ENCODE data around the gene LTBP2. TPM values are rescaled to one million over a fixed set of nuclear protein-coding genes. Genes with fewer than 3 reads are reported as not detected.

The LTBP2 gene
- total and polyA plus RNA-seq, 2 of the 8 experiments (the other 6 are each of a cell fraction or from before 2014, with no cell fraction given) = 0.48 to 0.89 TPM

DNA sequence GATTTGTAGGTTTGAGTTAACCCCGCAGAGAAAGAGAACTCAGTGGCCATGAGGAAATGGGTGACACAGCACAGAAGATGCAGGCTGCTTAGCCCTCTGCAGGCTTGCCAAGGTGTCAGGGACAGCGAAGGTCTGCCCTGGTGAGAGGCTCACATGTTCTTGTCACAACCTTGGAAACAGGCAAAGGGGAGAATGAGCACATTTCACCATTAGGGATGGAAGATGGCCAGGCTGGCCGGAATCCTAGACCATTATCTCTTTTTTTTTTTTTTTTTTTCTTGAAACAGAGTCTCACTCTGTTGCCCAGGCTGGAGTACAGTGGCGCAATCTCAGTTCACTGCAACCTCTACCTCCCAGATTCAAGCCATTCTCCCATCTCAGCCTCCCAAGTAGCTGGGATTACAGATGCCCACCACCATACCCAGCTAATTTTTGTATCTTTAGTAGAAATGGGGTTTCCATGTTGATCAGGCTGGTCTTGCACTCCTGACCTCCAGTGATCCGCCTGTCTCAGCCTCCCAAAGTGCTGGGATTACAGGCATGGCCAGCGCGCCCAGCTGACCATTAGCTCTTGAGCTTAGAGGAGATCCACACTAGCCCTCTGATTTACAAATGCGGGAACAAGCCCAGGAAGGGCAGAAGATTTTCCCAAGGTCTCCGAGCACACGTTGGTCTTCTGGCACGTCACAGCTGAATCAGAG, 34.6 kb downstream of the LTBP2 start (continued):
- TF ChIP-seq, protein P1, sequence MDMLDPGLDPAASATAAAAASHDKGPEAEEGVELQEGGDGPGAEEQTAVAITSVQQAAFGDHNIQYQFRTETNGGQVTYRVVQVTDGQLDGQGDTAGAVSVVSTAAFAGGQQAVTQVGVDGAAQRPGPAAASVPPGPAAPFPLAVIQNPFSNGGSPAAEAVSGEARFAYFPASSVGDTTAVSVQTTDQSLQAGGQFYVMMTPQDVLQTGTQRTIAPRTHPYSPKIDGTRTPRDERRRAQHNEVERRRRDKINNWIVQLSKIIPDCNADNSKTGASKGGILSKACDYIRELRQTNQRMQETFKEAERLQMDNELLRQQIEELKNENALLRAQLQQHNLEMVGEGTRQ (IDR thresholded peaks at IDR 0.05; ENCODE audit: low read length) = no peak
- TF ChIP-seq BRCA1 (IDR thresholded peaks at IDR 0.05; ENCODE audit: low read depth, low read length) (no peak), EP300 (IDR thresholded peaks at IDR 0.05; ENCODE audit: borderline replicate concordance in 1 of 2, low read depth in 2 of 2, low read length in 2 of 2) (no peak), CHD1 (IDR thresholded peaks at IDR 0.05; ENCODE audit: low read depth, low read length) (no peak), CBX8 (IDR thresholded peaks at IDR 0.05; ENCODE audit: borderline replicate concordance, low read depth, low read length) (no peak), NANOG (IDR thresholded peaks at IDR 0.05; ENCODE audit: insufficient read depth, low read depth, low read length, poor library complexity, severe bottlenecking) (no peak), KDM4A (IDR thresholded peaks at IDR 0.05; ENCODE audit: low read depth, low read length, severe bottlenecking) (no peak)
- TF ChIP-seq, protein P2, sequence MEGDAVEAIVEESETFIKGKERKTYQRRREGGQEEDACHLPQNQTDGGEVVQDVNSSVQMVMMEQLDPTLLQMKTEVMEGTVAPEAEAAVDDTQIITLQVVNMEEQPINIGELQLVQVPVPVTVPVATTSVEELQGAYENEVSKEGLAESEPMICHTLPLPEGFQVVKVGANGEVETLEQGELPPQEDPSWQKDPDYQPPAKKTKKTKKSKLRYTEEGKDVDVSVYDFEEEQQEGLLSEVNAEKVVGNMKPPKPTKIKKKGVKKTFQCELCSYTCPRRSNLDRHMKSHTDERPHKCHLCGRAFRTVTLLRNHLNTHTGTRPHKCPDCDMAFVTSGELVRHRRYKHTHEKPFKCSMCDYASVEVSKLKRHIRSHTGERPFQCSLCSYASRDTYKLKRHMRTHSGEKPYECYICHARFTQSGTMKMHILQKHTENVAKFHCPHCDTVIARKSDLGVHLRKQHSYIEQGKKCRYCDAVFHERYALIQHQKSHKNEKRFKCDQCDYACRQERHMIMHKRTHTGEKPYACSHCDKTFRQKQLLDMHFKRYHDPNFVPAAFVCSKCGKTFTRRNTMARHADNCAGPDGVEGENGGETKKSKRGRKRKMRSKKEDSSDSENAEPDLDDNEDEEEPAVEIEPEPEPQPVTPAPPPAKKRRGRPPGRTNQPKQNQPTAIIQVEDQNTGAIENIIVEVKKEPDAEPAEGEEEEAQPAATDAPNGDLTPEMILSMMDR (IDR thresholded peaks at IDR 0.05; ENCODE audit: control extremely low read depth in 1 of 3, insufficient read depth in 1 of 3, low read depth in 1 of 3, low read length in 3 of 3) = no peak

Measured in H1 (cell line).